Sciatic nerve (tissue), 2 donors: ENCODE data around the gene MEIG1. TPM values are rescaled to one million over a fixed set of nuclear protein-coding genes. Genes with fewer than 3 reads are reported as not detected.
"Not testable (repeated sequence)": the region's sequence is repeated elsewhere in the genome, so short reads cannot be mapped to it uniquely, and the experiment has no call there.

Experiments used
- ATAC-seq: fragments of 200-7000 bp; cut with Tn5 transposase; one replicate; pipeline ENCODE4 v1.9.1; 2020; ENCODE audit warnings: mild to moderate bottlenecking, moderate library complexity
- DNase-seq: peaks from one replicate; pipeline ENCODE4 v3.0.0-alpha.2; 2020; ENCODE audit warnings: low spot score
- intact Hi-C: fragments of 100-400 bp; cut with DNase I; formaldehyde crosslinking; loops from one replicate; pipeline ENCODE4 v1.14.2; 2022
- total RNA-seq: library from RNA; stranded (reverse); fragmentation: NEBNext Ultra II Directional; extraction: Animal tissue kit (Norgen Biotek cat#: 25700); gene quantifications from one replicate; pipeline ENCODE4 v1.2.1, GENCODE V29; 2021
- donor health status: DM: no; HTN: no; CAD: no.
- donor health status: DM: no; HTN: no; CAD: no.

MEIG1 gene
- total RNA-seq: not detected

- intact Hi-C loops: loop anchor here (10.0 kb wide), 1 partner anchor 115 kb away; no protein-coding TSS in a partner anchor
- ATAC-seq: peak; percentile 99
- peak; percentile 97 for DNase-seq
Measured at GRCh38 chr10:14959221-14960057, at the start of gene MEIG1. Gene MEIG1, plus strand, starts transcription at chr10:14959388. Its CDS starts 7,081 bp downstream, at chr10:14966469.

- DNase-seq (no peak), ATAC-seq (no peak)
- intact Hi-C loops: no loop called here
Measured at GRCh38 chr10:14910953-14911352, 48.2 kb upstream of the MEIG1 start.

- intact Hi-C loops: no loop called here
- DNase-seq (no peak), ATAC-seq (no peak)
Measured at GRCh38 chr10:14911801-14912200, 47.4 kb upstream of the MEIG1 start.

- no peak for ATAC-seq
- intact Hi-C loops: no loop called here
- no peak for DNase-seq
Measured at GRCh38 chr10:14916600-14916999, 42.6 kb upstream of the MEIG1 start.

GRCh38 chr10:14917827-14918226 is 41.4 kb upstream of the MEIG1 start:
- intact Hi-C loops: no loop called here
- DNase-seq (no peak), ATAC-seq (no peak)

- DNase-seq (no peak), ATAC-seq (no peak)
- intact Hi-C loops: no loop called here
Measured at GRCh38 chr10:14918964-14919363, 40.2 kb upstream of the MEIG1 start.

- DNase-seq (no peak), ATAC-seq (no peak)
- intact Hi-C loops: no loop called here
Measured at GRCh38 chr10:14924013-14924412, 35.2 kb upstream of the MEIG1 start.

- DNase-seq (no peak), ATAC-seq (no peak)
- intact Hi-C loops: no loop called here
Measured at GRCh38 chr10:14925268-14925667, 33.9 kb upstream of the MEIG1 start.

- intact Hi-C loops: no loop called here
- DNase-seq (no peak), ATAC-seq (no peak)
Measured at GRCh38 chr10:14926061-14926470, 33.1 kb upstream of the MEIG1 start.

GRCh38 chr10:14926722-14927416 is 32.3 kb upstream of the MEIG1 start:
- ATAC-seq (no peak), DNase-seq (no peak)
- intact Hi-C loops: no loop called here

- intact Hi-C loops: no loop called here
- ATAC-seq (no peak), DNase-seq (no peak)
Measured at GRCh38 chr10:14930610-14931009, 28.6 kb upstream of the MEIG1 start.

- no peak for DNase-seq
- intact Hi-C loops: no loop called here
- ATAC-seq: peak; percentile 95
Measured at GRCh38 chr10:14936584-14936983, 22.6 kb upstream of the MEIG1 start.

GRCh38 chr10:14938971-14939370 is 20.2 kb upstream of the MEIG1 start:
- intact Hi-C loops, DNase-seq, ATAC-seq: not testable (repeated sequence)

GRCh38 chr10:14942147-14942949 is 16.8 kb upstream of the MEIG1 start:
- intact Hi-C loops, DNase-seq: not testable (repeated sequence)
- ATAC-seq: peak; percentile 90

GRCh38 chr10:14942950-14943338 is 16.2 kb upstream of the MEIG1 start:
- intact Hi-C loops, DNase-seq, ATAC-seq: not testable (repeated sequence)

GRCh38 chr10:14945108-14945507 is 14.1 kb upstream of the MEIG1 start:
- intact Hi-C loops: no loop called here
- ATAC-seq: no peak
- no peak for DNase-seq

GRCh38 chr10:14947268-14947667 is 11.9 kb upstream of the MEIG1 start:
- ATAC-seq (no peak), DNase-seq (no peak)
- intact Hi-C loops: no loop called here

- intact Hi-C loops: no loop called here
- DNase-seq (no peak), ATAC-seq (no peak)
Measured at GRCh38 chr10:14949291-14949690, 9.9 kb upstream of the MEIG1 start.

- intact Hi-C loops: loop anchor here (10.0 kb wide), 1 partner anchor 108 kb away; no protein-coding TSS in a partner anchor
- ATAC-seq: no peak
- no peak for DNase-seq
Measured at GRCh38 chr10:14952851-14953423, 6.3 kb upstream of the MEIG1 start.
